Testis (tissue), 3 donors: ENCODE results near the gene EPN3. TPM values are rescaled to one million over a fixed set of nuclear protein-coding genes. Genes with fewer than 3 reads are reported as not detected.

ENCODE experiments used
- DNase-seq: peaks from one replicate; pipeline ENCODE4 v3.0.0-alpha.2; 2019
- H3K27ac ChIP-seq, 2 donors: fragments of 200-600 bp; sonication (generic); one replicate each; pipeline ENCODE4 v1.5.1; 2019
- H3K27me3 ChIP-seq: fragments of 200-600 bp; sonication (generic); one replicate; pipeline ENCODE4 v1.5.1; 2019
- H3K36me3 ChIP-seq: fragments of 200-600 bp; sonication (generic); one replicate; pipeline ENCODE4 v1.5.1; 2017; ENCODE audit warnings: low read depth; ENCODE audit errors: missing control alignments
- H3K4me1 ChIP-seq: fragments of 200-600 bp; sonication (generic); one replicate; pipeline ENCODE4 v1.5.1; 2019
- H3K4me3 ChIP-seq, 2 donors: fragments of 200-600 bp; sonication (generic); one replicate each; pipeline ENCODE4 v1.5.1; 2017 to 2019
- H3K9me3 ChIP-seq: fragments of 200-600 bp; sonication (generic); one replicate; pipeline ENCODE4 v1.5.1; 2017
- POLR2A ChIP-seq: fragments of 450-650 bp; IDR thresholded peaks from one replicate; pipeline ENCODE4 v1.6.1; 2017; ENCODE audit warnings: antibody characterized with exemption, mild to moderate bottlenecking, moderate library complexity
- WGBS, 2 donors: methylation state at CpG; one replicate each; pipeline ENCODE4 v1.1.5; 2018; 5-methylcytosine and 5-hydroxymethylcytosine counted together
- intact Hi-C: fragments of 100-400 bp; cut with DNase I; formaldehyde crosslinking; loops from one replicate; pipeline ENCODE4 v1.15.1; 2023; ENCODE audit warnings: low total_unique reads
- polyA plus RNA-seq: library from polyadenylated mRNA; stranded (reverse); fragments of 350-450 nt; fragmentation: Illumina TruSeq; extraction: RNeasy Lipid Tissue Mini Kit (QIAGEN cat#74804); gene quantifications from one replicate; pipeline ENCODE4 v1.2.3, GENCODE V29; 2014; ENCODE audit warnings: low read depth, low replicate concordance; ENCODE audit not compliant: insufficient read depth
- total RNA-seq, 2 donors: library from RNA; depleted of rRNA; stranded (reverse); fragments of >200 nt; gene quantifications; one replicate each; pipeline ENCODE4 v1.2.3, GENCODE V29; 2016
- TF ChIP-seq, protein P1 (sequence below), 3 experiments: fragments of 450-650 bp in 2 of 3; fragments of 200-600 bp in 1 of 3; sonication (generic) in 1 of 3; IDR thresholded peaks; one replicate each; pipeline ENCODE4 v1.5.1; 2016 to 2019; ENCODE audit warnings: antibody characterized with exemption in 3 of 3, mild to moderate bottlenecking in 2 of 3, moderate library complexity in 1 of 3

The EPN3 gene
- total and polyA plus RNA-seq, 3 donors from 2014 or later = 4.9 to 6.3 (median 6.3) TPM

- Histone ChIP-seq H3K4me1 (no peaks in the 10 kb centered on the region), H3K4me3 (no peak overlapping the region), H3K27ac (no peak overlapping the region), H3K36me3 (no peaks in the 10 kb centered on the region), H3K9me3 (no peaks in the 10 kb centered on the region), H3K27me3 (no peaks in the 10 kb centered on the region)
- DNase-seq = no peak
- no peak for TF ChIP-seq POLR2A
- intact Hi-C loops = loop anchor here (10.0 kb wide), 1 partner anchor 136 kb away; no protein-coding TSS in a partner anchor
- 77 to 94% methylated on average over 2 of the region's 2 CpGs for WGBS, 2 donors
These were observed 43.7 kb upstream of the EPN3 start for GRCh38 chr17:50488880-50489279.

DNA sequence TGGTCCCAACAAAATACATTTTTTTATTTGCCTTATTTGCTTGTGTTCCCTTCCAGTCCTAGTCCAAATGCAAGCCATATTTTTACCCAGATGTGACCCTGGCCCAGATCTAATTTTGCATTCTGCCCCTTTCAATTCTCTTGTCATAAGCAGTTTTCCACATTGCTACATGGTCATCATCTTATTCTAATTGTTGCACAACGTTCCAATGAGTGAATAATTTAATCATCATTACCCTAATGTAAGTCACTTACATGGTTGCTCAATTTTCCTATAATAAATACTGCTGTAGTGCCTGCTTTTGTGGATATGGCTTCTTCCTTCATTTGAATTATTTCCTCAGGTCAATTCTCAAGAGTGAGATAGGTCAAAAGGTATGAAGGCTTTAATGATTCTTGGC lies 41.0 kb upstream of the EPN3 start:
- H3K4me1 ChIP-seq = no peaks in the 10 kb centered on the region
- WGBS, 2 donors = 52 to 70% methylated on average over 1 of the region's 1 CpG
- H3K9me3 ChIP-seq = no peaks in the 10 kb centered on the region
- no peak for DNase-seq
- no peak overlapping the region for H3K27ac ChIP-seq
- intact Hi-C loops = no loop called here
- TF ChIP-seq, protein P1, sequence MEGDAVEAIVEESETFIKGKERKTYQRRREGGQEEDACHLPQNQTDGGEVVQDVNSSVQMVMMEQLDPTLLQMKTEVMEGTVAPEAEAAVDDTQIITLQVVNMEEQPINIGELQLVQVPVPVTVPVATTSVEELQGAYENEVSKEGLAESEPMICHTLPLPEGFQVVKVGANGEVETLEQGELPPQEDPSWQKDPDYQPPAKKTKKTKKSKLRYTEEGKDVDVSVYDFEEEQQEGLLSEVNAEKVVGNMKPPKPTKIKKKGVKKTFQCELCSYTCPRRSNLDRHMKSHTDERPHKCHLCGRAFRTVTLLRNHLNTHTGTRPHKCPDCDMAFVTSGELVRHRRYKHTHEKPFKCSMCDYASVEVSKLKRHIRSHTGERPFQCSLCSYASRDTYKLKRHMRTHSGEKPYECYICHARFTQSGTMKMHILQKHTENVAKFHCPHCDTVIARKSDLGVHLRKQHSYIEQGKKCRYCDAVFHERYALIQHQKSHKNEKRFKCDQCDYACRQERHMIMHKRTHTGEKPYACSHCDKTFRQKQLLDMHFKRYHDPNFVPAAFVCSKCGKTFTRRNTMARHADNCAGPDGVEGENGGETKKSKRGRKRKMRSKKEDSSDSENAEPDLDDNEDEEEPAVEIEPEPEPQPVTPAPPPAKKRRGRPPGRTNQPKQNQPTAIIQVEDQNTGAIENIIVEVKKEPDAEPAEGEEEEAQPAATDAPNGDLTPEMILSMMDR (IDR thresholded peaks at IDR 0.05) = no peak
- no peak for TF ChIP-seq POLR2A
- no peaks in the 10 kb centered on the region for H3K36me3 ChIP-seq
- H3K4me3 ChIP-seq = no peak overlapping the region
- no peaks in the 10 kb centered on the region for H3K27me3 ChIP-seq

DNA sequence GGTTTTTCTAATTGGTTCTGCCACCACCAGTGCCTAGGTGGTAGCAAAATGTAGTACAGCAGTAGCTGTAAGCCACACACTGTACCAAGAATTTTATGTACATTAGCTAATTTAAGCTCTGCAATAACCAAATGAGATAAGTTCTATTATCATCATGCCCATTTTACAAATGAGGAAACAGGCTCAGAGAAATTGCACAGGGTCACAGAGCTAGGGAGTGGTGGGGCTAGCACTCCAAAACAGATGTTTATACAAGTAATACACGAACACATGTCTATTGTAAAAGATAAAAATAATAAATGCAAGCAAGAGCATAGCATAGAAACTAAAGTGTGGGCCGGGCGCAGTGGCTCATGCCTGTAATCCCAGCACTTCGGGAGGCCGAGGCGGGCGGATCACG lies 40.3 kb upstream of the EPN3 start:
- Histone ChIP-seq H3K36me3 (no peaks in the 10 kb centered on the region), H3K27me3 (no peaks in the 10 kb centered on the region), H3K4me3 (no peak overlapping the region), H3K4me1 (no peaks in the 10 kb centered on the region), H3K9me3 (no peaks in the 10 kb centered on the region), H3K27ac (no peak overlapping the region)
- TF ChIP-seq POLR2A = no peak
- TF ChIP-seq, protein P1 (IDR thresholded peaks at IDR 0.05) = no peak
- DNase-seq = no peak
- intact Hi-C loops = no loop called here
- whole genome bisulfite sequencing, 2 donors = 88 to 89% methylated on average over 8 of the region's 8 CpGs

- Histone ChIP-seq H3K4me1 (no peaks in the 10 kb centered on the region), H3K9me3 (no peaks in the 10 kb centered on the region), H3K27ac (no peak overlapping the region), H3K4me3 (no peak overlapping the region), H3K27me3 (no peaks in the 10 kb centered on the region), H3K36me3 (no peaks in the 10 kb centered on the region)
- intact Hi-C loops = no loop called here
- WGBS, 2 donors = 65% methylated on average over 3 of the region's 3 CpGs
- TF ChIP-seq POLR2A = no peak
- TF ChIP-seq, protein P1 (IDR thresholded peaks at IDR 0.05) = no peak
- no peak for DNase-seq
These were observed 38.8 kb upstream of the EPN3 start for GRCh38 chr17:50493744-50494143.

DNA sequence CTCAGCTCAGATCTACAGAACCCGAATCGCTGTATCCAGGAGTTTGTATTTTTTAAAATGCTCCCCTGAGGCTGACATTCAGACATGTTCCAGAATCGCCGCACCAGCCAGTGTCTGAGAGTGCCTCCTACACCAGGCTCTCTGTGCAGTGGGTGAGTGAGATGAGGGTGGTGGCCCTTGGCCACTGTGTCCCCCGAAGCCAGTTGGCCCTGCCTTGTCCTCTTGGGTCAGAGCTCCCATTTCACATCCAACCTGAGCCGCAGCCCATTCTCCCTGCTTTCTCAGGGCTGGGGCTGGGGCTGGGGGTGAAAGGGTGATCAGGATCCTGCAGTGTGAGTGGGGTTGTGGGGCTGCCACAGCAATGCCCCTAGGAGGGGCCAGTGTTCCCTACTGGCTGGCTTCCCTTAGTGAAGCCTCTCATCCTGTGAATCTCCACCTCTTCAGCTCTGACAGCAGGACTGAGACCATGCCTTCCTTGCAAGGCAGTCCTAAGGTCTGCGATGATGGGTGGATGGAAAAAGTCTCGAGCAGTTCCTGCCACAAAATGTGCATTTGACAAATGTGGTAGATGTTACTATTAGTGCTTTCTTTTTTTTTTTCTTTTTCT lies 37.2 kb upstream of the EPN3 start:
- H3K4me3 ChIP-seq = no peak overlapping the region
- TF ChIP-seq POLR2A = no peak
- TF ChIP-seq, protein P1 (IDR thresholded peaks at IDR 0.05) = no peak
- intact Hi-C loops = no loop called here
- H3K27me3 ChIP-seq = no peaks in the 10 kb centered on the region
- no peak overlapping the region for H3K27ac ChIP-seq
- H3K9me3 ChIP-seq = no peaks in the 10 kb centered on the region
- 82 to 87% methylated on average over 8 of the region's 8 CpGs for WGBS, 2 donors
- H3K4me1 ChIP-seq = no peaks in the 10 kb centered on the region
- no peaks in the 10 kb centered on the region for H3K36me3 ChIP-seq
- DNase-seq = no peak
